Neuron (in vitro differentiated cells): ENCODE data around the gene RTF2.

Experiments
- H2AFZ ChIP-seq: one replicate; pipeline ENCODE4 v1.6.1; 2013; ENCODE audit warnings: low read depth, mild to moderate bottlenecking, inconsistent platforms, low read length, moderate library complexity
- H3K27me3 ChIP-seq: one replicate; pipeline ENCODE4 v1.6.1; 2013; ENCODE audit warnings: low read length; ENCODE audit not compliant: insufficient read depth
- H3K36me3 ChIP-seq: one replicate; pipeline ENCODE4 v1.6.1; 2013; ENCODE audit warnings: low read length; ENCODE audit not compliant: insufficient read depth
- H3K4me1 ChIP-seq: one replicate; pipeline ENCODE4 v1.6.1; 2013; ENCODE audit warnings: low read length; ENCODE audit not compliant: insufficient read depth
- H3K4me3 ChIP-seq: 2 replicates; pipeline ENCODE4 v1.5.1; 2013; ENCODE audit warnings: mild to moderate bottlenecking, low read length, moderate library complexity
- H3K9me3 ChIP-seq: one replicate; pipeline ENCODE4 v1.6.1; 2013; ENCODE audit warnings: low read length

The RTF2 gene

GRCh38 chr20:56468316-56469076 is at the start of gene RTF2:
RTF2 (plus strand) TSS chr20:56468627; CDS start chr20:56468698, 71 bp downstream.
- peak within 1 kb of the TSS; percentile 99 for H3K4me3 ChIP-seq
- H3K27me3 ChIP-seq, result no peaks in the 10 kb centered on the region
- peak within 1 kb of the TSS; percentile 83 for H2AFZ ChIP-seq
- H3K4me1 ChIP-seq, result peaks cover 17% of the 10 kb centered on the region
- peaks cover 14% of the 10 kb centered on the region for H3K36me3 ChIP-seq
- no peaks in the 10 kb centered on the region for H3K9me3 ChIP-seq

GRCh38 chr20:56420028-56420427 is 48.4 kb upstream of the RTF2 start:
- H3K4me3 ChIP-seq, result no peak overlapping the region
- H3K9me3 ChIP-seq, result no peaks in the 10 kb centered on the region
- H3K4me1 ChIP-seq, result peaks cover 11% of the 10 kb centered on the region
- peaks cover 2% of the 10 kb centered on the region for H3K36me3 ChIP-seq
- no peak overlapping the region for H2AFZ ChIP-seq
- no peaks in the 10 kb centered on the region for H3K27me3 ChIP-seq

GRCh38 chr20:56420940-56421688 is 47.3 kb upstream of the RTF2 start:
- Histone ChIP-seq H2AFZ (no peak overlapping the region), H3K4me3 (no peak overlapping the region), H3K4me1 (peaks cover 11% of the 10 kb centered on the region), H3K36me3 (peaks cover 2% of the 10 kb centered on the region), H3K9me3 (no peaks in the 10 kb centered on the region), H3K27me3 (no peaks in the 10 kb centered on the region)

- no peak overlapping the region for H3K4me3 ChIP-seq
- peaks cover 2% of the 10 kb centered on the region for H3K36me3 ChIP-seq
- H3K27me3 ChIP-seq, result no peaks in the 10 kb centered on the region
- no peaks in the 10 kb centered on the region for H3K9me3 ChIP-seq
- peak overlapping the region; percentile 42 for H2AFZ ChIP-seq
- H3K4me1 ChIP-seq, result peaks cover 11% of the 10 kb centered on the region
Measured at GRCh38 chr20:56422076-56422823, 46.2 kb upstream of the RTF2 start.

GRCh38 chr20:56422824-56423189 is 45.6 kb upstream of the RTF2 start:
- Histone ChIP-seq H3K4me3 (no peak overlapping the region), H3K4me1 (peaks cover 11% of the 10 kb centered on the region), H3K9me3 (no peaks in the 10 kb centered on the region), H3K27me3 (no peaks in the 10 kb centered on the region), H3K36me3 (no peaks in the 10 kb centered on the region), H2AFZ (peak overlapping the region; percentile 42)

- Histone ChIP-seq H3K4me3 (no peak overlapping the region), H3K36me3 (no peaks in the 10 kb centered on the region), H2AFZ (no peak overlapping the region), H3K4me1 (peaks cover 11% of the 10 kb centered on the region), H3K27me3 (no peaks in the 10 kb centered on the region), H3K9me3 (no peaks in the 10 kb centered on the region)
Measured at GRCh38 chr20:56423211-56423610, 45.2 kb upstream of the RTF2 start.

- H3K4me3 ChIP-seq, result no peak overlapping the region
- no peaks in the 10 kb centered on the region for H3K9me3 ChIP-seq
- no peaks in the 10 kb centered on the region for H3K27me3 ChIP-seq
- peaks cover 11% of the 10 kb centered on the region for H3K4me1 ChIP-seq
- H3K36me3 ChIP-seq, result no peaks in the 10 kb centered on the region
- H2AFZ ChIP-seq, result no peak overlapping the region
Measured at GRCh38 chr20:56423886-56424285, 44.5 kb upstream of the RTF2 start.

- Histone ChIP-seq H3K4me3 (no peak overlapping the region), H3K9me3 (no peaks in the 10 kb centered on the region), H3K36me3 (no peaks in the 10 kb centered on the region), H3K27me3 (no peaks in the 10 kb centered on the region), H3K4me1 (peaks cover 11% of the 10 kb centered on the region), H2AFZ (no peak overlapping the region)
Measured at GRCh38 chr20:56424931-56425330, 43.5 kb upstream of the RTF2 start.

- no peaks in the 10 kb centered on the region for H3K9me3 ChIP-seq
- H3K4me1 ChIP-seq, result peaks cover 11% of the 10 kb centered on the region
Measured at GRCh38 chr20:56426026-56426425, 42.4 kb upstream of the RTF2 start.

GRCh38 chr20:56426926-56427325 is 41.5 kb upstream of the RTF2 start:
- Histone ChIP-seq H3K4me1 (peaks cover 11% of the 10 kb centered on the region), H3K4me3 (no peak overlapping the region), H2AFZ (no peak overlapping the region), H3K9me3 (no peaks in the 10 kb centered on the region), H3K36me3 (no peaks in the 10 kb centered on the region), H3K27me3 (no peaks in the 10 kb centered on the region)

More at GRCh38 chr20:56426026-56426425, 42.4 kb upstream of the RTF2 start:
- H3K36me3 ChIP-seq, result no peaks in the 10 kb centered on the region
- no peaks in the 10 kb centered on the region for H3K27me3 ChIP-seq
- H2AFZ ChIP-seq, result no peak overlapping the region
- no peak overlapping the region for H3K4me3 ChIP-seq

GRCh38 chr20:56427797-56428196 is 40.6 kb upstream of the RTF2 start:
- Histone ChIP-seq H3K4me3 (no peak overlapping the region), H3K4me1 (peaks cover 3% of the 10 kb centered on the region), H3K36me3 (no peaks in the 10 kb centered on the region), H3K27me3 (no peaks in the 10 kb centered on the region), H2AFZ (no peak overlapping the region), H3K9me3 (no peaks in the 10 kb centered on the region)

GRCh38 chr20:56428410-56428809 is 40.0 kb upstream of the RTF2 start:
- Histone ChIP-seq H3K4me3 (no peak overlapping the region), H2AFZ (no peak overlapping the region), H3K27me3 (no peaks in the 10 kb centered on the region), H3K4me1 (no peaks in the 10 kb centered on the region), H3K9me3 (no peaks in the 10 kb centered on the region), H3K36me3 (no peaks in the 10 kb centered on the region)

GRCh38 chr20:56428881-56429280 is 39.5 kb upstream of the RTF2 start:
- no peaks in the 10 kb centered on the region for H3K36me3 ChIP-seq
- no peaks in the 10 kb centered on the region for H3K4me1 ChIP-seq
- no peak overlapping the region for H2AFZ ChIP-seq
- no peaks in the 10 kb centered on the region for H3K27me3 ChIP-seq
- H3K9me3 ChIP-seq, result no peaks in the 10 kb centered on the region
- H3K4me3 ChIP-seq, result no peak overlapping the region
